WERI-Rb-1 (cell line): ENCODE data around the gene NNT.
"Not testable (repeated sequence)": the region's sequence is repeated elsewhere in the genome, so short reads cannot be mapped to it uniquely, and the experiment has no call there.

Experiments
- DNase-seq: peaks from one replicate; pipeline ENCODE4 v3.0.0-alpha.2; 2020
- H3K27ac ChIP-seq: fragments of 250-450 bp; sonication (Bioruptor Pico); 2 replicates; pipeline ENCODE4 v1.5.1; 2020; ENCODE audit warnings: mild to moderate bottlenecking, moderate library complexity
- H3K27me3 ChIP-seq: fragments of 250-450 bp; sonication (Bioruptor Pico); 2 replicates; pipeline ENCODE4 v1.5.1; 2021; ENCODE audit warnings: mild to moderate bottlenecking, low read depth, moderate library complexity; ENCODE audit not compliant: insufficient read depth, severe bottlenecking
- H3K36me3 ChIP-seq: fragments of 250-450 bp; sonication (Bioruptor Pico); 2 replicates; pipeline ENCODE4 v1.5.1; 2020; ENCODE audit warnings: mild to moderate bottlenecking, moderate library complexity
- H3K4me3 ChIP-seq: 2 replicates; pipeline ENCODE4 v1.5.1; 2011; ENCODE audit warnings: low read depth, mild to moderate bottlenecking, control low read depth, low read length
- H3K9me3 ChIP-seq: fragments of 250-450 bp; sonication (Bioruptor Pico); 2 replicates; pipeline ENCODE4 v1.5.1; 2021; ENCODE audit warnings: mild to moderate bottlenecking, moderate library complexity; ENCODE audit not compliant: severe bottlenecking
- CTCF ChIP-seq: IDR thresholded peaks from 2 replicates; pipeline ENCODE4 v1.5.1; 2011; ENCODE audit warnings: low read depth, mild to moderate bottlenecking, control low read depth, inconsistent platforms, low read length

The NNT gene

DNA sequence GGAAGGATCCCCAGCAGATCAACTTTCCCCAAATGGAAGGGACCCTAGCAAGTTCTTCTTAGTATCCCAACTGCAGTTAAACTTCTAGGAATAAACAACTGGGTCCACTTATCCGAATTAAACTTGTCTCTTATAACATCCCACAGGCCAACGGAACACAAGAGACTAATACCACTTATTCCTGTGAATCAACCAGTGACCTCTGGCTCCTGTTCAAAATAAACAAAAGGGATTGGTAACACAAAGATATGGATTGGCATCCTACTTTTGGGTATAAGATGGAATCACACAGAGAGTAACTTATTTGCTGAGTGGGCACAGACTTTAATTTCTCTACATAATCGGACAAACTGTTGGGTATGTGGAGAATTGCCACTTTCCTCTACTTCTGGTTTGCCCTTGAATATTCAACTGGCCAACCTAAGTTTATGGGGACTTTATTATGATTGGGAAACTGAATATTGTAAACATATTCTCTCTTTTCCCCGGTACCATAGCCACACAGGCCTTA is 33.7 kb upstream of the NNT start:
- Histone ChIP-seq H3K9me3 (no peaks in the 10 kb centered on the region), H3K36me3 (no peaks in the 10 kb centered on the region), H3K27ac (no peak overlapping the region), H3K27me3 (no peaks in the 10 kb centered on the region), H3K4me3 (no peak overlapping the region)
- no peak for TF ChIP-seq CTCF
- DNase-seq: no peak

DNA sequence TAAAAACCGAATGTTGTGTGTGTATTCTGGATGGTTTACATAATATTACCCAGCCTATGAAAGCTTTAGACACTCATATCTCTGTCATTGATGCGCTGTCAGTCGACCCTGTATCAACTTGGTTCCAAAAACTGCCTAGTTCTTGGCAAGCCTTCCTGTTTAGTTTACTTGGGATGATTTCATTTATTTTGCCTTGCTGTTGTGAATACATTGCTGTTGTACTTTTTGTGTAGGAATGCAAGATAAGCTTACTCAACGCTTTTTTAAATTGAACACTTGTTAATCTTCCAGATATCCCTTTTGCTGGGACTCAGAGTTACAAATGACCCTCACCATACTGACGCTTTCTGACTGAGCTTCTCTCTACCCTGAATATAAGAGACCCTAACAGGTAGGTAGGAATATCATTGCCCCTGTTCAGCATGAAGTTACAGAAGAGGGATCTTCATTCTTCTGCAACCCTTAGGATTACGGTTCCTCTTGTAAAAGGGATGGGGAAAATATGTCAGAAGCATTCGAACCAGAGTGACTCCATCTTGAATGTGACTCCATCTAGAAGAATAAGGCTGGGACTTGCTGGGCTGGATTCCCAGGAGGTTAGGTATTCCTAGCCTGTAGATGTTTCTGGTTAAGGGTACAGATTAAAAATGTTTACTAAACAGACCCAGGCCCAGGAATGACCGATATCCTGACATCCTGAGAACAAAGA is 32.4 kb upstream of the NNT start:
- H3K4me3 ChIP-seq: no peak overlapping the region

DNA sequence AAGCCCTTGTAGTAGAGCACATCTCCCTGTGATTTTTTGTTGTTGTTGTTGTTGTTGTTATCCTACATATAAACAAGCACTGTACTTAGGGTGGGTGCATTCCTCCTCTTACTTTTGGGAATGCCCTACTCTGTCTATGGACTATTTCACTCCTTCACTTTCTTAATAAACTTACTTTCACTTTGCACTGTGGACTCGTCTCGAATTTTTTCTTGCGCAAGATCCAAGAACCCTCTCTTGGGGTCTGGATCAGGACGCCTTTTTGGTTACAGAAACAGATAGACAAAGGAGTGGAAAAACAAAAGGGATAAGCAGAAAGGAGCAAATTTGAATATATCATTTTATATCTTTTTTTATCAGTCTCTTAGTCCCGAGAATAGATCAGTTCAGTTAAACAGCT is 31.7 kb upstream of the NNT start:
- no peak for DNase-seq
- peaks cover 9% of the 10 kb centered on the region for H3K36me3 ChIP-seq
- H3K9me3 ChIP-seq: no peaks in the 10 kb centered on the region
- H3K4me3 ChIP-seq: no peak overlapping the region
- H3K27me3 ChIP-seq: no peaks in the 10 kb centered on the region
- no peak for TF ChIP-seq CTCF
- no peak overlapping the region for H3K27ac ChIP-seq

More for the DNA sequence above, 32.4 kb upstream of the NNT start:
- peaks cover 7% of the 10 kb centered on the region for H3K36me3 ChIP-seq
- H3K27me3 ChIP-seq: no peaks in the 10 kb centered on the region
- no peak for TF ChIP-seq CTCF
- no peak overlapping the region for H3K27ac ChIP-seq
- no peaks in the 10 kb centered on the region for H3K9me3 ChIP-seq
- DNase-seq: no peak

DNA sequence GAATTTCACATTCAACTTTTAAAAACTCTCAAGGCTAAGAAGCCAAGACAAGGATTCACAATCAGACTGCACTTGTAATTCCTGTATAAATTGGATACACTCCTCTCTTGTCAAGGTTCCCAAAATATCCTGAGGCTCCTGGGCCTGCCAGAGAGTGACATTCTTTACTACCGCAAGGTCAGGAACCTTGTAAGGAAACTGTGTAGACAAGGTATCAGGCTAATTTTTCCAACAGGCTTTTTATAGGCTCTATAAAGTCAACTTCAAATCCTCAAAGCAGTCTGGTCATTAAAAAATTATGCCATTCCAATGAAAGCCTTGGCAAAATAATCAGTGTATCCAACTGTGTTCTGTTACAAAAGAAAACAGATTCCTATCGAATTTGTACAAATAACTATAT is 30.6 kb upstream of the NNT start:
- TF ChIP-seq CTCF: no peak
- Histone ChIP-seq H3K9me3 (no peaks in the 10 kb centered on the region), H3K4me3 (no peak overlapping the region), H3K27ac (no peak overlapping the region), H3K36me3 (peaks cover 11% of the 10 kb centered on the region), H3K27me3 (no peaks in the 10 kb centered on the region)
- DNase-seq: no peak

DNA sequence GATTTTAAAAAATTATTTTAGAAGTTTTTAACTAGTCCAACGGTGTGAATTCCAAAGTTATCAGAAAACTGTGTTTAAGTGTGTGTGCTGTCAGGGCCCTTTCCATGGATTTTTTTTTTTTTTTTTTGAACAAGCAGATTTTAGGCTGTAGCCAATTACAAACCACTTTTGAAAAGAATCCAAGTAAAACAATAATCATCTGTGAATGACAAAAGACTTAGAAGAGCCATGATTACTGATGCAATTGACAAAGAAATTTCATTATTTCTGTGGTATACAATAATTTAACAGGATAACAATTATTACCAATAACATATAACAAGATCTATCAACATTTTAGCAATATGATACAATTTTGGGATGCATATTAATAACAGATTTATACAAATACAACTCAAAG is 29.9 kb upstream of the NNT start:
- Histone ChIP-seq H3K27ac (no peak overlapping the region), H3K27me3 (no peaks in the 10 kb centered on the region), H3K9me3 (no peaks in the 10 kb centered on the region), H3K36me3 (peaks cover 11% of the 10 kb centered on the region), H3K4me3 (no peak overlapping the region)
- no peak for DNase-seq
- no peak for TF ChIP-seq CTCF

DNA sequence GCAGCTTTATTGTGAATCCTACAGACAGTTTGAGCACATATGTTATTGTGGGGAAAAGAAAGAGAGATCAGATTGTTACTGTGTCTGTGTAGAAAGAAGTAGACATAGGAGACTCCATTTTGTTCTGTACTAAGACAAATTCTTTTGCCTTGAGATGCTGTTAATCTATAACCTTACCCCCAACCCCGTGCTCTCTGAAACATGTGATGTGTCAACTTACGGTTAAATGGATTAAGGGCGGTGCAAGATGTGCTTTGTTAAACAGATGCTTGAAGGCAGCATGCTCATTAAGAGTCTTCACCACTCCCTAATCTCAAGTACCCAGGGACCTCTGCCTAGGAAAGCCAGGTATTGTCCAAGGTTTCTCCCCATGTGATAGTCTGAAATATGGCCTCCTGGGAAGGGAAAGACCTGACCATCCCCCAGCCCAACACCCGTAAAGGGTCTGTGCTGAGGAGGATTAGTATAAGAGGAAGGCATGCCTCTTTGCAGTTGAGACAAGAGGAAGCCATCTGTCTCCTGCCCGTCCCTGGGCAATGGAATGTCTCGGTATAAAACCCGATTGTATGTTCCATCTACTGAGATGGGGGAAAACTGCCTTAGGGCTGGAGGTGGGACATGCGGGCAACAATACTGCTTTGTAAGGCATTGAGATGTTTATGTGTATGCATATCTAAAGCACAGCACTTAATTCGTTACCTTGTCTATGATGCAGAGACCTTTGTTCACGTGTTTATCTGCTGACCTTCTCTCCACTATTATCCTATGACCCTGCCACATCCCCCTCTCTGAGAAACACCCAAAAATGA is 22.4 kb upstream of the NNT start:
- H3K4me3 ChIP-seq, H3K36me3 ChIP-seq, H3K9me3 ChIP-seq, H3K27me3 ChIP-seq: not testable (repeated sequence)
- peak; percentile 63 for DNase-seq
- peak overlapping the region; percentile 79 for H3K27ac ChIP-seq
